ENCODE results near the gene KCNIP3. TPM values are rescaled to one million over a fixed set of nuclear protein-coding genes. Genes with fewer than 3 reads are reported as not detected.

KCNIP3 gene
- total RNA-seq, 1 experiment from 2014 or later = not detected

DNA sequence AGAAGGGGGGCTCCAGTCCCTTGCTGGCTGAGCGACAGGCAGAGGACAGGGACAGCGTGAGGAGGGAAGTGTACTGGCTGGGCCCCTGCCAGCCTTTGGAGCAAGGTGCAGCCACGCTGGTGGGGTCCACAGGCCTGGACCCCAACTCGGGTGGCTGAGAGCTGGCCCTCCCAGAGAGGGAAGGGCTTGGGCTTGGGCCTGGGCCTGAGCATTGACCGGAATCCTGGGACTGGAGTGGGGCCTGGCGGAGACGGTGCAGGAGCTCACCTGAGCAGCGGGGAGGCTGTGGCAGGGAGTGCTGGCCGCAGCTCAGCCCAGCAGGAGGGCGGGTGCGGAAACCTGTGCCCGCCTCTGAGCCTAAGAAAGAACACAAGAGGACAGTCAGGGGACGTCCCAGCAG lies 27.9 kb downstream of the KCNIP3 start:
- no peak for DNase-seq
- Histone ChIP-seq H3K9me3 (no peaks in the 10 kb centered on the region), H3K4me3 (ENCODE audit: low read depth, low read length) (no peak overlapping the region), H3K36me3 (ENCODE audit: control insufficient read depth, insufficient read depth, low read length) (no peaks in the 10 kb centered on the region), H3K4me1 (no peaks in the 10 kb centered on the region), H3K27me3 (replicated peaks; ENCODE audit: control insufficient read depth, insufficient read depth, low read length) (no peaks in the 10 kb centered on the region)
- intact Hi-C loops (cut with micrococcal nuclease; ENCODE audit: unreplicated experiment) = no loop called here
- Mint-ChIP-seq H3K9me3 (ENCODE audit: unreplicated experiment) (peaks cover 15% of the 10 kb centered on the region), H3K4me3 (ENCODE audit: unreplicated experiment) (no peak overlapping the region), H3K4me1 (ENCODE audit: low read depth, unreplicated experiment) (no peaks in the 10 kb centered on the region), H3K36me3 (ENCODE audit: insufficient read depth, unreplicated experiment) (no peaks in the 10 kb centered on the region), H3K27me3 (ENCODE audit: insufficient read depth, unreplicated experiment) (no peaks in the 10 kb centered on the region), H3K27ac (ENCODE audit: unreplicated experiment) (no peak overlapping the region)
- no TSS peak for BruUV-seq (replicated peaks)
- ChIA-PET CTCF (no interaction called here), POLR2A (no interaction called here)
- TF ChIP-seq, protein P1, sequence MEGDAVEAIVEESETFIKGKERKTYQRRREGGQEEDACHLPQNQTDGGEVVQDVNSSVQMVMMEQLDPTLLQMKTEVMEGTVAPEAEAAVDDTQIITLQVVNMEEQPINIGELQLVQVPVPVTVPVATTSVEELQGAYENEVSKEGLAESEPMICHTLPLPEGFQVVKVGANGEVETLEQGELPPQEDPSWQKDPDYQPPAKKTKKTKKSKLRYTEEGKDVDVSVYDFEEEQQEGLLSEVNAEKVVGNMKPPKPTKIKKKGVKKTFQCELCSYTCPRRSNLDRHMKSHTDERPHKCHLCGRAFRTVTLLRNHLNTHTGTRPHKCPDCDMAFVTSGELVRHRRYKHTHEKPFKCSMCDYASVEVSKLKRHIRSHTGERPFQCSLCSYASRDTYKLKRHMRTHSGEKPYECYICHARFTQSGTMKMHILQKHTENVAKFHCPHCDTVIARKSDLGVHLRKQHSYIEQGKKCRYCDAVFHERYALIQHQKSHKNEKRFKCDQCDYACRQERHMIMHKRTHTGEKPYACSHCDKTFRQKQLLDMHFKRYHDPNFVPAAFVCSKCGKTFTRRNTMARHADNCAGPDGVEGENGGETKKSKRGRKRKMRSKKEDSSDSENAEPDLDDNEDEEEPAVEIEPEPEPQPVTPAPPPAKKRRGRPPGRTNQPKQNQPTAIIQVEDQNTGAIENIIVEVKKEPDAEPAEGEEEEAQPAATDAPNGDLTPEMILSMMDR (IDR thresholded peaks at IDR 0.05; ENCODE audit: insufficient read depth in 1 of 2, low read depth in 1 of 2, low read length in 1 of 2, severe bottlenecking in 1 of 2, unreplicated experiment in 1 of 2) = no peak

DNA sequence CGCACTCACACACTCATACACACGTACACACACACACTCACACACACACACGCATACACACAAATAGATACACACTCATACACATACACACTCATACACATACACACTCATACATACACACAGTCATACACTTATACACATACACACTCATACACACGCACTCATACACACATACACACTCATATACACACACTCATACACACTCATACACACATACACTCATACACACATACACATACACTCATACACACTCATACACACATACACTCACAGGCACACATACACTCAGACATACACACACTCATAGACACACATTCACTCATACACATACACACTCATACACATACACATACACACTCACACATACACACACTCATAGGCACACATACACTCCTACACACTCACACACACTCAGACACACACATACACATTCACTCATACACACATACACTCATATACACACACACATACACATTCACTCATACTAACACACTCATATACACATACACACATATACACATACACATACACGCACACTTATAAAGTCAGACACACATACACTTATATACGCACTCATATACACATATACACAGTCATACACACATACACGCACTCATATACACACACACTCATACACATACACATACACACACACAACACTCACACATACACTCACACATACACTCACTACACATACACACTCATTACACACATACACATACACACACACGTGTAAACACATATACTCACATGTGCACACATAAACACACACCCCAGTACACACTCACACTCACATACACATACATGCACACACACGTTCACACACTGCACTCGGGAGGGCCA lies 28.7 kb downstream of the KCNIP3 start:
- Histone ChIP-seq H3K27me3 (replicated peaks; ENCODE audit: control insufficient read depth, insufficient read depth, low read length) (no peaks in the 10 kb centered on the region), H3K9me3 (no peaks in the 10 kb centered on the region), H3K4me1 (no peaks in the 10 kb centered on the region), H3K36me3 (ENCODE audit: control insufficient read depth, insufficient read depth, low read length) (no peaks in the 10 kb centered on the region), H3K4me3 (ENCODE audit: low read depth, low read length) (no peak overlapping the region)
- ChIA-PET CTCF (no interaction called here), POLR2A (no interaction called here)
- Mint-ChIP-seq H3K27me3 (ENCODE audit: insufficient read depth, unreplicated experiment) (no peaks in the 10 kb centered on the region), H3K9me3 (ENCODE audit: unreplicated experiment) (peaks cover 15% of the 10 kb centered on the region), H3K36me3 (ENCODE audit: insufficient read depth, unreplicated experiment) (no peaks in the 10 kb centered on the region), H3K4me1 (ENCODE audit: low read depth, unreplicated experiment) (no peaks in the 10 kb centered on the region), H3K4me3 (ENCODE audit: unreplicated experiment) (no peak overlapping the region), H3K27ac (ENCODE audit: unreplicated experiment) (no peak overlapping the region)
- intact Hi-C loops (cut with micrococcal nuclease; ENCODE audit: unreplicated experiment) = no loop called here
- DNase-seq = no peak
- TF ChIP-seq, protein P1 (IDR thresholded peaks at IDR 0.05; ENCODE audit: insufficient read depth in 1 of 2, low read depth in 1 of 2, low read length in 1 of 2, severe bottlenecking in 1 of 2, unreplicated experiment in 1 of 2) = no peak
- no TSS peak for BruUV-seq (replicated peaks)

DNA sequence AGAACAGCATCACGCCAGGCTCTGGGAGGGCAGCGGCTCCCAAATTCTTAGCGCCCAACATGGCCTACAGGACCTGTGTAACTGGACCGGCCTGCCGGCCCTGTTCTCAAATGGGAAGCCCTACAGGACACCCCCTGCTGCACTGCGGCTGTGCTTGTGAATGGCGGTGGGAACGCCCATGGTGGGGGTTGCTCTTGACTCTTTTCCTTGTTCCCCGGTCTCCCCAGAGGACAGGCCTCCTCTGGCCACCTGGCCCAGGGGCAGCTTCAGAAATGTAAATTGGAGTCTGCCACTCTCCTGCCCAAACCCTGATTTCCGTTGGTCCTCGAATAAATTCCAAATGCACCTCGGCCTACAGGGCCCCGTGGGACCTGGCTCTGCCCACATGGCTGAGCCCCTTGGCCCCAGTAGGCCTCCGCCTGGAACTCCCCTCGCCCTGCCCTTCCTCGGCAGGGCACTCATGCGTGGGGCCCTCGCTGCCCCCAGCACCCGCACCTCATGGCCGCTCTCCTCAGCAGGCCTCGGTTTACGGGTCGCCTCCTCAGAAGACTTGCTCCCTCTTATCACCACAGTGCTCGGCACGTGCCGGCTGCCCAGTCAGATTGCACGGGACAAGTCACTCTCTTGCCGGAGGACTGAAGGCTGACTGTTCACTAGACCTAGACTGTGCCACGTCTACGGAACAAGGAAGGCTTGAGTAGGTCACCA lies 29.4 kb downstream of the KCNIP3 start:
- BruUV-seq (replicated peaks) = no TSS peak
- no peak overlapping the region for H3K4me3 Mint-ChIP-seq (ENCODE audit: unreplicated experiment)
- ChIA-PET POLR2A (no interaction called here), CTCF (no interaction called here)
- peaks cover 15% of the 10 kb centered on the region for H3K9me3 Mint-ChIP-seq (ENCODE audit: unreplicated experiment)
- Histone ChIP-seq H3K27me3 (replicated peaks; ENCODE audit: control insufficient read depth, insufficient read depth, low read length) (no peaks in the 10 kb centered on the region), H3K4me3 (ENCODE audit: low read depth, low read length) (no peak overlapping the region), H3K4me1 (no peaks in the 10 kb centered on the region), H3K9me3 (no peaks in the 10 kb centered on the region), H3K36me3 (ENCODE audit: control insufficient read depth, insufficient read depth, low read length) (no peaks in the 10 kb centered on the region)
- H3K27me3 Mint-ChIP-seq (ENCODE audit: insufficient read depth, unreplicated experiment) = no peaks in the 10 kb centered on the region
- no peak overlapping the region for H3K27ac Mint-ChIP-seq (ENCODE audit: unreplicated experiment)
- H3K36me3 Mint-ChIP-seq (ENCODE audit: insufficient read depth, unreplicated experiment) = no peaks in the 10 kb centered on the region
- intact Hi-C loops (cut with micrococcal nuclease; ENCODE audit: unreplicated experiment) = no loop called here
- TF ChIP-seq, protein P1 (IDR thresholded peaks at IDR 0.05; ENCODE audit: insufficient read depth in 1 of 2, low read depth in 1 of 2, low read length in 1 of 2, severe bottlenecking in 1 of 2, unreplicated experiment in 1 of 2) = no peak
- H3K4me1 Mint-ChIP-seq (ENCODE audit: low read depth, unreplicated experiment) = no peaks in the 10 kb centered on the region
- DNase-seq = no peak

Data from Caco-2 (cell line).